HG03565 (cell line): ENCODE results near the gene PLA2G6.
"Not testable (repeated sequence)": the region's sequence is repeated elsewhere in the genome, so short reads cannot be mapped to it uniquely, and the experiment has no call there.

Experiments
- ATAC-seq: cut with Tn5 transposase; IDR thresholded peaks from one replicate; pipeline ENCODE4 v1.9.1; 2021; ENCODE audit warnings: mild to moderate bottlenecking, moderate library complexity; ENCODE audit not compliant: unreplicated experiment

The PLA2G6 gene

DNA sequence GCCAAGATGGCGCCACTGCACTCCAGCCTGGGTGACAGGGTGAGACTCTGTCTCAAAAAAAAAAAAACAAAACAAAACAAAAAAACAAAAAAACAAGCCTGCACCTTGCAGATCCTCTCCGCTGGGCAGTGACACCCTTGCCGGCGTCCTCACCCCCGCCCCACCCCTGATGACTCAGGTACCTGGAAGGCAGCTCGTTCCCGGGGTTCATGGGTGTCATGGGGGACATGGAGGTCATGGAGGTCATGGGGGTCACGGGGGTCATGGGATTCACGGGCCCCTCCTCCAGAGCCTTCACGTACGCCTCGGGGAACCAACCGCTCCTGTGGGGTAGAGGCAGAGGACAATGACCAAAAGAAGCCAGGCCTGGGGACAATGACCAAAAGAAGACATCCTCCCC, 94.7 kb downstream of the PLA2G6 start:
- ATAC-seq: no peak

DNA sequence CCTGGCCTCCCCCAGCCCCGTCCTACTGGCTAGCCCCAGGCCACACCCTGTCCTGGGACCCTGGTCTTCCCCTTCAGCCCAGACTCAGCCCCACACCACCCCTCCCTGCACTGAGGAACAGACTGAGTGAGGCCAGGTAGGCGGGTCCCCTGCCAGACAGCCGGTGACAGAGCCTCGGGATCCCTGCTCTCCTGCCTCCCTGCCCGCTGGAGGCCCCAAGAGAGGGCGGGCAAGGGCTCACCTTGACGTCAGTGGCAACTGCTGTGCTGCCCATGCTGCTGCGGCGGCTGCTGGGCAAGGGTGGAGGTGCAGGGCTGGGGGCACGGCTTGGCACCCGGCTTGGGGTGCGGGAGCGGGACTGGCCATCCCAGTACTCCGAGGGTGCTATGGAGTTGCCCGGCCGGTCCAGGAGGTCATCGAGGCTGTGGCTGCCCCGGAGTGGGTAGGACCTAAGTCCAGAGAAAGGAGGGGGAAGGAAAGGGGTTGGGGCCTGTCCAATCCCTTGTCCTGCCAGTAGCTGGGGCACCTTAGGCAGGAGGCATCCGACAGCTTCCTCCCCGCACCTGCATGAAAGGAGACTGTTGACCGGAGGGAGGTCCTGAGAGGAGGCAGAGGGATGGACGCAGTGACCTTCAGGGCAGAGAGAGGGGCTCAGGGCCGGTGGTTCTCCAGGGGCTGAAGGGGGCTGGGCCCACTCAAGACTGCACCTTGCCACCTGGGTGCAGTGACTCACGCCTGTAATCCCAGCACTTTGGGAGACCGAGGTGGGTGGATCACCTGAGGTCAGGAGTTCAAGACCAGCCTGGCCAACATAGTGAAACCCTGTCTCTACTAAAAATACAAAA, 95.4 kb downstream of the PLA2G6 start:
- ATAC-seq: no peak

DNA sequence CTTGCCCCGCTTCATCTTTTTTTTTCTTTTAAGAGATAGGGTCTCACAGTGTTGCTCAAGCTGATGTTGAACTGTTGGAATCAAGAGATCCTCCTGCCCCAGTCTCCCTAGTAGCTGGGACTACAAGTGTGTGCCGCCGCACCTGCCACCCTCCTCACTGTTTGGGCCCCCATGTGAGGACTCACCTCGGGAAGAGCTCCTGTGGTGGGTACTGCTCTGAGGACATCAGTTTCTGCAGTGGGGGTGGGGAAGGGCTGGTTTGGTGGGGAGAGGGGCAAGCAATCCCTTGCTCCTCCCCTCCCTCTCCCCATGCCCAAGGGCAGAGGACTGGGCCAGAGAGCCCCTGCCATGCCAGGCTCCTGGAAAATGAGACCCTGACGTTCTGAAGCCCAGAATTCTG, 96.1 kb downstream of the PLA2G6 start:
- no peak for ATAC-seq

DNA sequence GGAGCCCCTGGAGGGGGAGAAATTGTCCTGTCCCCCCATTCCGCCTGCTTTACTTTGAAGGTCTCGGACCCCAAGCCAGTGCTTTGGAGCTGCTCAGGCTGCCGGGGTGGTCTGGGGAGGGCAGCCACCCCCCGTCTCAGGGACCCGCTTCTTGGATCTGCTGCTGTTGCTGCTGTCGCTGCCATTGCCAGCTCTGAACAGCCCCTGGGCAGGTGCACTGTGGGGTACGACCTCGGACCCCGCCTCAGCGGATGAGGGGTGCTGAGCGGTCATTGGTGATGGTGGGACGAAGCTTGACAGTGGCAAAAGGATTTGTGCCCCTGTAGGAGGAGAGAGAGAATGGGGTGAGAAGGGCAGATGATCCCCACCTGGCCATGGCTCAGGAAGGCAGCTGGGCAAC, 96.6 kb downstream of the PLA2G6 start:
- ATAC-seq: no peak

DNA sequence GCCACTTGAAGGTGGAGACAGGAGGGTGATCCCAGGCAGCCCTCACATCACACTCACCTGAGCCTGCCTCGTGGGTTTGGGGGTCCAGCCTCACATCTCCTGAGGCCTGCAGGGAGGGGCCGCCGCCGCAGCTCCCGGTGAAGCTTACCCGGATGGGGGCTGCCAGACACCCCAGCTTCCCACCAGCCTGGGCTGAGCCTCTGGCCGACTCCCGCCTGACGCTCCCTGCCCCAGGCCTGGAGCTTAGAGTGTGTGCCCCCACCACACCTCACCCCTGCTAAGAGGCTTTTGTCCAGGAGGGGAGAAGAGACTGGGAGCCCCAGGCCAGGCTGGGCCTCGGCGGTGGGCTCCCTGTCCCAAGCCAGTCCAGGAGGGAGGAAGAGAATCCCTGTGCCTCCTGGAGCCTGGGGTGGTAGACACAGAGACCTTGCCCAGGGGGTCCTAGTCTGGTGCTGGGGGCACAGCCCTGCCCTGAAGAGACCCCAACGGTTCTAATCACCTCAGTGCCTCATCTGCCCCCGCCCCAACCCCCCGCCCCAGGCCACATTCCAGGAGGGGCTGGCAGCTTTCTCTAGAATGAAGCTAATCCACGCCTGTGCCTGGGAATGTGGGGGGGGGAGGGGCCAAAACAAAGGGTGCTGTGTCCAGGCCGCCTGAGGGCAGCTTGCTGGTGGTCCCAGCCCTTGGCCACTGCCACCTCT, 97.5 kb downstream of the PLA2G6 start, which contains the start of gene SLC16A8:
SLC16A8 (minus strand) TSS at position 254 of the 701 bp plus-strand sequence. CDS start 1,311 bp downstream, outside the sequence.
- no peak for ATAC-seq

DNA sequence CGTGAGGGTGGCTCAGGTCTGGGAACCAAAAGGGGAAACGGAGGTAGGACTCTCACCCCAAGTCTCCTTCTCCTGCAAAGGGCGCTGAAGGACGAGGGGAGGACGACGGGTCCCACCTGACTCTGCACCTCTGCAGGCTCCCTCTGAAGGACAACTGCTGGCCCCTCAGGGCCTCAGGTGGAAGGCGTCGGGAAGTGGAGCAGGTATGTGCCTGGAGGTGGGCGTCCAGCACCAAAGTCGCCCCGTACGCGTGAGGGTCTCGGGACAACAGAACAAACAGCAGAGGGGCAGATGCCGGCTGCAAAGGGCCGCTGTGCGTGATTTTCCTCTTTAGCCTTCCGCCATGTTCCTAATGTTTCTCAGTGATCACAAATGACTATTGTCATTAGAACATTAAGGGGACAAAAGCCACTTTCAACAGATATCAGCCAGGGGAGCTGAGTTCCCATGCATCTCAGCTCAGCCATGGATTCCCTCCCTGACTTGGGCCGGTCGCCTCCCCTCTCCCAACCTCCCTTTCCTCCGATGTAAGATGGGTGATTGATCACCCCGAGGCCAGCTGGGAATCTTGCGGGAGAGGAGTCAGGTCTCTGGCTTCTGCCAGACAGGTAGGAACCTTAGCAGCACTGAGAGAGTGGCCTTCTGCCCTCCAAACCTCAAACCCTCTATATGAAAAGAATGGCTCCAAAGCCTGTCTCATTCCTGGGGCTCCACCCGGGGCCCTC, 98.5 kb downstream of the PLA2G6 start:
- no peak for ATAC-seq

DNA sequence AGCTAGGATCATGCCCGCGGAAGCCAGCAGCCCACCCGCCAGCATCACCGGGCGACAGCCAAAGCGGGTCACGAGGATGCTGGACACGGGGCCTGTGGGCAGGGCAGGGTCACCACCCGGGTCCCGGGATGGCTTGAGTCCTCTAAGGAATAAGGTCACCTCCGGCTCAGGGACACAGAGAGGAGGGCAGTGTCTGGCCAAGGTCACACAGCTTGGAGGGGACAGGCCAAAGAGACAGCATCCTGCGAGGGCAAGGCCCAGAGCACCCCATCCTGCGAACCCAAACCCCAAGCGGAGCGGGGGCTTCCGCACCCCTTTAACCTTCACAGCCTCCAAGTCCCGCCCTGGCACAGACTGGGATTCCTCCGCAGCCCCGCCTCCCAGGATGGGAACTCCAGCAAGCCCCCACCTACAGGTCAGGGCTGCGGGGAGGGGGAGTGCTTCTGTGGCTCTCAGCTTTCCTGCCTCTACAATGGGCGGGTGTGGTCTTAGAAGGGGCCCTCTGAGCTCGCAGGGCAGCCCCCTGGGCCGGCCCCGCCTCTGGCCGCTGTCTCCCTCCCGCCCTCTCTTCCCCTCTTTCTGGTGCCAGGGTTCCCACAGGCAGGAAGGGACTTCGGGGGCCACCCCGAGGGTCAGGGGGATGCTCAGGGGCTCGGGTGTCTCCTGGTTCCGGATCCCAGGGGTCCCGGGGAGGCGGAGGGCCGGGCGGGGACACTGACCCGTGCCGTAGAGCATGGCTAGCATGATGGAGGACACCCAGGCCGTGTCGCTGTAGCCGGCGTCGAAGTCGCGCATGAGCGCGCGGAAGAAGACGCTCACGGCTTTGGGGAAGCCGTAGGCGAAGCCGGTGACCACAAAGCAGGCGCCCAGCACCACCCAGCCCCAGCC, 99.4 kb downstream of the PLA2G6 start:
- ATAC-seq: no peak

DNA sequence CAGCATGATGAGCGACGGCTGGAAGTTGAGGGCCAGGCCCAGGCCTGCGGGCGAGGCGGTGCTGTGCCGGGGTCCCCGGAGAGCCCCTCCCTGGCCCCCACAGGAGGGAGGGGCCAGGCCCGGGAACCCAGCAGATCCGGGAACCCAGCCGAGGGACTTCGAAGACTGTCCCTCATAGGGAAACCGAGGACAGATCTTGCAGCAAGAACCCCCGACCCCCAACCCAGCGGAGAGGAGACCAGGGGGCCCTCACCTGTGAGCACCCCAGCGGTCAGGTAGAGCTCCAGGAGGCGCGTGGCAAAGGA, 100.0 kb downstream of the PLA2G6 start:
- no peak for ATAC-seq

DNA sequence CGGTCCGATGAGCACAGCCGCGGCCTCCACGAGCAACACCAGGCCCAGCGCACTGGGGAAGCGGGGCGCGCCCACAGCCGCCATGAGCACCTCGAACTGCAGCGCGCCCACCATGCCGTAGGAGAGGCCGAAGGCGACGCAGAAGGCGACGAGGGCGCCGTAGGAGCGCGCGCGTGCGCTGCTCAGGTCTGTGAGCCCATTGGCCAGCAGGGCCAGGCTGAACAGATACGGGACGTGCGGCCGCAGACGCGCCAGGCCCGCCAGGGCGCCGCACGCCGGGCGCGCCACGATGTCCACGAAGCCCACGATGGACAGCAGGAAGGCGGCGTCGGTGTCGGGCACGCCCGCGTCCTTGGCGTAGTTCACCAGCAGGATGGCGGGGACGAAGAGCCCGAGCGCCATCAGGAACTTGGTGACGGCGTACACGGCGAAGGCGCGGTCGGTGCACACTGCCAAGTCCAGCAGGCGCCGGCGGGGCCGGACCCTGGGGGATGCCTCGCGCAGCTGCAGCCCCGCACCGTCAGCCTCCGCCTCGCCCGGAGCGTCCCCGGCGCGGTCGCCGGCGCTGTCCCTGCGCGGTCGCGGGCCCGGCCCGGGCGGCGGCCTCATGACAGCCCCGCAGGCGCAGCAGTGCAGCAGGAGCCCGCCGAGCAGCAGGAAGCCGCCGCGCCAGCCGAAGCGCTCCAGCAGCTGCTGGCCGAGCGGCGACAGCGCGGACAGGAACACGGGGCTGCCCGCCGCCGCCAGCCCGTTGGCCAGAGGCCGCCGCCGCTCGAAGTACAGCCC, 100.6 kb downstream of the PLA2G6 start:
- no peak for ATAC-seq

DNA sequence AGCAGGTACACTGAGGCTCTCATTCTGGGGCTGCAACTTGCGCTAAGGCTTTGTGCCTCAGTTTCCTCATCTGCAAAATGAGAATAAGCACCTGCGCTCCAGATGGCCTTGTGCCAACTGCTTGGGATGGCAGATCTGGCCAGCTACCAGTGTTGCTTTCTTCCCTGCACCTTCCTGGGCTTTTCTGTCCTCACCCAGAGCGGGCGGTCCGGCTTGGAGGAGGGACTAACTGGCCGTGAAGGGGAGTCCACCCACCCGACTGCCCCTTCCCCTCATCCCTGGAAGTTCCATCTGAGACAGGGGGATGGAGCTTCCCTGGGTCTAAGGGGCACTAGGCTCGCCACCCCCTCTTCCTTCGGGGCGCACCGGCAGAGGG, 101.2 kb downstream of the PLA2G6 start:
- ATAC-seq: no peak

DNA sequence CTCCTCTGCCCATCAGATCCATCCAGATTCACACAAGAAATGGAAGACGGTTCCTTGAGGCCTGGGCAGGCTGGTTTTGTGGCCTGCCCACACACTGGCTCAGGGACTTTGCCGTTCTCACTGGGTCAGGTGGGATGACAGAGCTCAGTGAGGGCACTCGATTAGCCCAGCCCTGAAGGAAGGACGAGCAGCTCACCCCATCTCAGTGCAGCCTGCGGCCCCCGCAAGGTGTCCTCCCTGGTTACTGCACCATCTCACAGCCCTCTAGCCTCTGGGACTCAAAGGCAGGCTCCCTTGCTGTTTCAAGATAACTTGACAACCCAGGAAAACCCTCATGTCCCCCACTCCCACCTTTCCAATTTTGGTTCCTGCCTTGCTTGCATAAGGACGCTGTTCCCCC, 101.8 kb downstream of the PLA2G6 start:
- ATAC-seq: no peak

DNA sequence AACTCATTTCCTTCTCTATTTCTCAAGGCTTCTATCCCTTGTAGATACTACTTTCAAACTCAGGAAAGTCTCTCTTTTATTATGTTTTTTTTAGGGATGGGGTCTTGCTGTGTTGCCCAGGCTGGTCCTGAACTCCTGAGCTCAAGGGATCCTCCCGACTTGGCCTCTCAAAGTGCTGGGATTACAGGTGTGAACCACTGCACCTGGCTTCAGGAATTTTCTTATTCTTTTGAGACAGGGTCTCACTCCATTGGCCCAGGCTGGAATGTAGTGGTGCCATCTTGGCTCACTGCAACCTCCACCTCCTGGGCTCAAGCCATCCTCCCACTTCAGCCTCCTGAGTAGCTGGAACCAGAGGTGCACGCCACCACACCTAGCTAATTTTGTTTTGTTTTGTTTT, 102.4 kb downstream of the PLA2G6 start:
- not testable (repeated sequence) for ATAC-seq

DNA sequence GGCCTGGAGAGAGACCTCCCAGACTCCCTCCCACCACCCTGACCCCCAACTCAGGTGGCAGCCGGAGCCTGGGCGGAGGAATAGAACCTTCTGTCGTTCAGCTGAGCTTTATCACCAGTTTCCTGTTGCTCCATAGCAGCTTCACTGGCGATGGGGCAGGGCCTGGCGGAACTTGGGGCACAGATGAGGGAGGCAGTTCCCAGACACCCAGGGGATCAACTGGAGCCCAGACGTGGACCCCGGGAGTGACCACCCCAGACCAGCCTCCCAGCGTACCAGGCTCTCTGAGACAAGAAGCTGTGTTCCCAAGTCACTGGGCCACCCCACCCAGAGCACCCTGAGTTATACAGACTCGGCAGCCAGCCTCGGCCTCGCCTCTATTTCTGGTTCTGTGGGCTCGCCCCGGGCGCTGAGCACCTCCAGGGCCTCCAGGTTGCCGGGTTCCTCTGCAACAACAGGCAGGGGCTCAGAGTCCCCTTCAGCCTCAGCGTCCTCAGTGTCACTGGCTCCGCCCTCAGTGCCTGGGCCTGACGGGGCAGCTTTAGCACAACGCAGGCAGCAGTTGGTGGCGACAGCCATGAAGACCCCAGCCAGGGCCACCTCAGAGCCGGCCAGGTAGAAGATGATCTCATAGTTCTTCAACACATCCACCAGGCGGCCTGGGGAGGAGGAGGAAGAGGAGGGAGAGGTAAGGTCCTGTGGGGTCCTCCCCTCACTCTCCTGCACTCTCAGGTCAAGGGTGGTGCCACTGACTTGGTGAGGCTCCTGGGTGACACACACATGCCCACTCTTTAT, 103.4 kb downstream of the PLA2G6 start:
- no peak for ATAC-seq

DNA sequence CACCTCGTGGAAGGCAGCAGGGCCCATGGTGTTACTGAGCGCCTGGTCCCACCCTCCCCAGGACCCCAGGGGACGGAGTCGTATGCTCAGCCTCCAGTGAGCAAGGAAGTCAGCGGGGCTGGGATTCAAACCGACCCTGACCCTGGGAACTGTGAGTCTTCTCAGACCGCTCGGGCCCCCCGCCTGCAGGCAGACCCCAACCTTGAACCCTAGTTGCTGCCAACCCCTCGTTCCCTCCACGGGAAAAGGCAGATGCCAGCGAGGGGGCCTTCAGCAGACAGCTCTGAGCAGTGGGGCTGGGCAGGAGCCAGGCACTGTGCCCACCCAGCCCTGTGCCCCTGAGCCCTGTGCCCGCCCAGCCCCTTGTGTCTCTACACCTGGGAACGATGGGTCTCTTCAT, 104.0 kb downstream of the PLA2G6 start:
- no peak for ATAC-seq

DNA sequence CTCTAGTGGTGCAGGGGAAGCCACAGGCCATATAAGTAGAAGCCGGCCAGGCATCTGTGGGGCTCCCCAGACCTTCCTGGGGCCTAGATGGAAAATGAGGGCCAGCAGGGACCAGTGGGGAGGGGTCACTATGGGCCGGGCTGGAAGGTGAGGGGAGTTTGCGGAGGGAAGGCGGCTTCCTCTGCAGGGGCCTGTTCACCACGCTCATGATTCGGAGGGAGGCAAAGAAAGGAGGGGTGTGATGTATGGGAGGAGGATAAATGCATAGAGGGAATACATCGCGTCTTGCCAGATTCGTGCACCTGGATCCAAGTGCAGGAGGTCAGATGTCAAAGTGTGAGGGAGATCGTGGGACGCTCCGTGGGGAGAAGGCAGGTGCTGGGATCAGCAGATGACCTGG, 104.5 kb downstream of the PLA2G6 start:
- ATAC-seq: no peak

DNA sequence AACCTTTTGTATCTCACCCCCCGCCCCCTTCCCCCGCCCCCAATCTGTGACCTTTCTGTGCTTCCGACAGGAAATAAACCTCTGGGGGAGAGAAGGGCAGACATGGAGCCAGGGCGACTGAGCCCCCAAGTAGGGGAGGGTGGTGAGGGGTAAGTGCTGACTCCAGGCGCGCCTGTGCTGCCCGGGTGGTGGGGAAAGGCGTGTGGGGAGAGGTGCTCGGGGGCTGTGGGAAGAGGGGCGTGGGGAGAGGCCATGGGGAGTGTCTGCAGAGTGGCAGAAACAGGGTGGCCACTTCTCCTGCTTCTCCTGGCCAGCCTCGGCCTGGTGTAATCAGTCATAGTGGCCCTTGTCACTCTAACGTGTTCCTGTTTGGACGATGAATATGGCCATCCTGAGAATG, 105.7 kb downstream of the PLA2G6 start:
- no peak for ATAC-seq

DNA sequence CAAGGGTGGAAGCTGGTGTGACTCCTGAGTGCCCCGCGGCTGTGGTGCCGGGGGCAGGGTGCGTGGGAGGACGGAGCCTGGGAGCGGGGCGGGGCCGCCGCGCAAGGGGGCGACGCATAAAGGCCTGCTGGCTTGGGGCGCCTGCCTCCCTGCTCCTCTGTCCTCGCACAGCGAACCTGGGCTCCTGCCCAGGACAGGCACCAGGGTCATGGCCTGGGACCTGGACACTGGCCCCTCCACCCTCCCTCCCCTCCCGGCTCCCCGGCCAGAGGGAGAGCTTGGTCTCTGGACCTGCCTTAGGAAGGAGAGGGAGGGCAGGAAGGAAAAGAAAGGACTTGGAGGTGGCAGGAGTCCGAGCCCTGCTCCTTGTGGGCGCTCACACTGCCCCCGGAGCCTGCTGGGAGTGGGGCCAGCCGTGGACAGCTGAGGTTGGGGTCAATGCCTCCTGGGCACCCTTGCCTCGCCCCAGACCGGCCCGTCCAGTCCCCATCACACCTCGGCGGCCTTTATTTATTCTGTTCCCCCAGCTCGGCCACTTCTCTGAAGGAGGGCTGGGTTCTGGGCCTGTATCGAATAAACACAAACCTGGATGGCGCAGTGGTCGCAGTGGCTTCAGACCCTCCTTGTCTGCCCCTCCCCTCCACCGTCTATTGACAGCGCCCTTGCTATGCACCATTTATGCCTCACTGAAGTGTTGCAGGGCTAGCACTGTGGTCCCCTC, 106.4 kb downstream of the PLA2G6 start:
- no peak for ATAC-seq

DNA sequence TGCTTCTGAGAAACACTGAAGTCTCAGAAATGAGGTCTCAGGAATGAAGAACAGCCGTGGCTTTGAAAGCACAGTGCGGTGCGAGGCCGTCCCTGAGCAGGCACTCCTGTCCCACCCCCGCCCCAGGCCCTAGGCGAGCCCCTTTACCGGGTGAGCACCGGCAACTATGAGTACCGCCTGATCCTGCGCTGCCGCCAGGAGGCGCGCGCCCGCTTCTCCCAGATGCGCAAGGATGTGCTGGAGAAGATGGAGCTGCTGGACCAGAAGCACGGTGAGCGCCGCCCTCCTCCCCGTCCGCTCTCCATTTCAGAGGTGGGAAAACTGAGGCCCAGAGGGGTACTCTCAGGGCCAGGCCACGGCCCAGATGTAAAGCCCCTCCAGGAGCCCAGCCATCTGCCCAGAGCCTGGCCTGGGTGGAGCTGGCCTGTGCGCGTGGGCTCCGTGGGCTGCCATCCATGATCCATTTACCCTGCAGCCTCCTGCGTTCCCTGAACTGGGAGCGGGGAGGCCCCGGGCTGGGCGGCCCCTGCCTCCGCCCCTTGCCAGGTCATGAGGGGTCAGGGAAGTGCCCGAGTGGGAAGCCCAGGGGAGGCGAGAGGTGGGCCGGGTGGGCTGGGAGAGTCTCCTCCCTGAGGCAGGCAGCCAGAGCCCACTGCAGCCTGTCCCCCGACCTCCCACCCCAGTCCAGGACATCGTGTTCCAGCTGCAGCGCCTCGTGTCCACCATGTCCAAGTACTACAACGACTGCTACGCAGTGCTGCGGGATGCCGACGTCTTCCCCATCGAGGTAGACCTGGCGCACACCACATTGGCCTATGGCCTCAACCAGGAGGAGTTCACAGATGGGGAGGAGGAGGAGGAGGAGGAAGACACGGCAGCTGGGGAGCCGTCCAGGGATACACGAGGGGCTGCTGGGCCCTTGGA, 107.2 kb downstream of the PLA2G6 start:
- no peak for ATAC-seq
